ENCODE results near the gene TNFAIP2.

TNFAIP2 gene

DNA sequence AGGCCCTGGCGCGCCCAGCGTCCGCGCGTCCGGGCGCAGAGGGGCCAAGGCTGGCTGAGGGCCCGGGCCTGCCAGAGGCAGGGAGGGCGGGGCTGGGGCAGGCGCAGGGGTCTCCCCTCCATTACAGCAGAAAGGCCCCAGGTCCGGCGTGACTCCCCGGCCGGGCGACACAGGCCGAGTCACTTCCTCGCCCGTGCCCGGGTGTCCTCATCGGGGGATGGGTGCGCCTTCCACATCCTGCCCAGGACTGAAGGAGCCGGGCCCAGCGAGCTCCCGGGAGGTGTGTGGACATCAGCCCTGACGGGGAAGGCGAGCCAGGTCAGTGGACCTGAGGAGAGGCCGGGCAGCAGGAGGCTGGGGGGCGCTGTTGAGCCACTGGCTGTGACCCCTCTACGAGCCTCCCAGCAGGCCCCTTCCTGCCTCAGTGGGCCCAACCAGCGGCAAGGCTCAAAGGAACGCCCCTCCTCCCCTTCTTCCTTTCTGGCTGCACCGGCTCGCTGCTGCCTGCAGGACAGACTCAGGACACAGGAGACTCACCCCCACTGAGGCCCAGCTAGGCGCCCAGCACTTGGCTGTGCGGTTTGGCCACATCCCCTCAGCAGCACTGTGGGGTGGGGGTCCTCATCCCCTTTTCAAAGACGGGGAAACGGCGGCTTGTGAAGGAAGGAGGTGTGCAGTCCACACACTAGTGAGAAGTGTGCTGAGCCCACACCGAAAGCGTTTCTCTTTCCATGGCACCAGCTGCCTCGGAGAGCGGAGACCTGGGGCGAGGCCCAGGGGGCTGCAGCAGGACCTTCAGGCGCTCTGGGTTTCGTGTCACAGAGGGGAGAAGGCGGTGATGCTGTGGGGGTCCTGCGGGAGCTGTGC lies 606 bp downstream of the TNFAIP2 start:
- DNase-seq (ENCODE audit: low read depth in 2 of 2): no peak

DNA sequence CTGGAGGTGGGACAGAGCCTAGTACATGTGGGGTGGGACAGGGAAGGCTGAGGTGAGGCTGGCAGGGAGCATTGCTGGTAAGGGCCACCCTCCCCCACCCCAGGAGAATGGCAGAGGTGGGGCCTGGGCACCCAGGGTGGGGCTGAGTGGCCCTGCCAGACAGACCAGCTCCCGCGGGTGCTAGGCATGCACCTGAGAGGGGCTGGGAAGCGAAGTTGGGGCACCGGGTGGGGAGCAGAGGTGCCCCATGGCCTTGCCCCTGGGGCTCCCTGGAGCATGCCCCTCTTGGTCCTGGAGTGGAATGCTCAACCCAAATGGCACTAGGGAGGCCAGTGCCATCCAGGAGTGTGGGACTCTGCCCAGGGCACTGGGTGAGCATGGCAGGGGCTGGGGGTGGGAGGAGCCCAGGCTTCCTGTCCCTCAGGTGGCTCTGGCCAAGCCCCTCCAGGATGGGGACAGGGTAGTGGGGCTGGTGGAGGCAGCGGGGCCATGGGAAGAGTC lies 1.3 kb downstream of the TNFAIP2 start:
- DNase-seq (ENCODE audit: low read depth in 2 of 2): no peak

DNA sequence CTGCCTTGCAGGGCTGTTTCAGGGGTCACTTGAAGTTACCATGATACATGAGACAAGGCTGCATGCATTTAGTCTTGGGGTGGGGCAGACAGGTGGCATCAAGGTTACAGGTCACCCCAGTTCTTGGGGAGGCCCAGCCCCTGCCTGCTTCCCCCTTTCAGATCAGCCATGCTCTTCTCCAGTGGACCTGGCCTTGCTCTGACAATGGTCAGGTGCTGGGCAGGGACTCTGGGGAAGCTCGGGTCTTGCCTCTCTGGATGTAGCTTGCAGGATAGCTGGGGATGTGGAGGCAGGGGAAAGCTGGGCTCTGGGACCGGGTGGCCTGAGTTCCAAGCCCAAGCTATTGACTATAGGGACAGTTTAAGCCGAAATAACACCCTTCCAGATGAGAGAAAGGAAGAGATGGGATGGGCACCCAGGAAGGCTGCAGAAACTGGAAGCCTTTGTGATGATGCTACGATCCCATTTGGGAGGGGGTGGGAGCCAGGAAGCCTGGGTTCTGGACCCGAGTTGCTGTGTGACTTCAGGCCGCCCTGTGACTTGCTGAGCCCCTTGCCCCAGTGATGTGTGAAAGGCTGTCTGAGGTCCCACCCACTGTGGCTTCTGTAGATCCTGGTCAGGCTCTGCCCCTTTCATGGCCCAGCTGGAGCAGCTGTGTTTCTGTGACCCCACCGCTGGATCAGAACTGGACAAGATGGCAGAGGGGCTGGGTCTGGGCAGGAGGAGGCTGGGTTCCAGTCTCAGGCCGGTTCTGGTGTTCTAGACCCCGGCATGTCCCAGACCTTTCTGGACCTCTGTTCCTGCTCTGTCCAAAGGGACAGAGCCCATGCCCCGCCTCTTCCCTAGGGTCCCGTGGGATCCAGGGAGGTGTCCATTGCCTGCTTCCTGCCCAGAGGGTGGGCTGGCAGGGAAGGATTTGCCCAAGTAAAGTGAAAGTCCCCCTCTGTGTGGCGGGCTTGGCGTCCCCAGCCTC lies 2.1 kb downstream of the TNFAIP2 start:
- DNase-seq (ENCODE audit: low read depth in 2 of 2): no peak

DNA sequence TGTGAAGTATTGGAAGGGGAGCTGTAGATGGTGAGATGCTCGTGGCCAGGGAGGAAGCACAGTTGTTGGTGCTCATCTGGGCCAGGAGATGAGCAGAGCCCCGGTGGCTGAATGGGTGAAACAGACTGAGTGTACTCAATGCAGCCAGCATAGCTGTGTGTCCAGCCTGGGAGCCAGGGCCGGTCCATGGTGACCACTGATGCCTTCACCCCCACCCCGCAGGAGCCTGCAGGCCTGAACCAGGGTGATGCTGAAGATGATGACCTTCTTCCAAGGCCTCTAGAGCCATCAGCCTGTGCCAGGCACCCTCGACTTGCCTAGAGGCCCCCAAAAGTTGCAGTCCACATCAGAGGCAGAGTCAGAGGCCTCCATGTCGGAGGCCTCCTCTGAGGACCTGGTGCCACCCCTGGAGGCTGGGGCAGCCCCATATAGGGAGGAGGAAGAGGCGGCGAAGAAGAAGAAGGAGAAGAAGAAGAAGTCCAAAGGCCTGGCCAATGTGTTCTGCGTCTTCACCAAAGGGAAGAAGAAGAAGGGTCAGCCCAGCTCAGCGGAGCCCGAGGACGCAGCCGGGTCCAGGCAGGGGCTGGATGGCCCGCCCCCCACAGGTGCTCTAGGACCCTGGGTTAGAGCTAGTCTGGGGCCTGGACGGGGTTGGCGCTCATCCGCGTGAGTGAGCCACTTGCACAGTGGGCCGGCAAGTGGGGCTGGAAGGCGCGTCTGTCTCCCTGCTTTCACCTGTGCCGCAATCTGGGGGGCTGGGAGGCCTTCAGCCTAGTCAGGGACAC lies 3.0 kb downstream of the TNFAIP2 start:
- DNase-seq (ENCODE audit: low read depth in 2 of 2): no peak

DNA sequence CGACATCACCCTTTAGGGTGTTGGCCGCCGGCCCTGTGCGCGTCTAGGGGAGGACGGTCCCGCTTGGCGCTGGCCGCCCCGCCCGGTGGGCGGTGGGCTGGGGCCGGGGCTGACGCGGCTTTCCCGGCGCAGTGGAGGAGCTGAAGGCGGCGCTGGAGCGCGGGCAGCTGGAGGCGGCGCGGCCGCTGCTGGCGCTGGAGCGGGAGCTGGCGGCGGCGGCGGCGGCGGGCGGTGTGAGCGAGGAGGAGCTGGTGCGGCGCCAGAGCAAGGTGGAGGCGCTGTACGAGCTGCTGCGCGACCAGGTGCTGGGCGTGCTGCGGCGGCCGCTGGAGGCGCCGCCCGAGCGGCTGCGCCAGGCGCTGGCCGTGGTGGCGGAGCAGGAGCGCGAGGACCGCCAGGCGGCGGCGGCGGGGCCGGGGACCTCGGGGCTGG lies 3.6 kb downstream of the TNFAIP2 start:
- DNase-seq (ENCODE audit: low read depth in 2 of 2): no peak

DNA sequence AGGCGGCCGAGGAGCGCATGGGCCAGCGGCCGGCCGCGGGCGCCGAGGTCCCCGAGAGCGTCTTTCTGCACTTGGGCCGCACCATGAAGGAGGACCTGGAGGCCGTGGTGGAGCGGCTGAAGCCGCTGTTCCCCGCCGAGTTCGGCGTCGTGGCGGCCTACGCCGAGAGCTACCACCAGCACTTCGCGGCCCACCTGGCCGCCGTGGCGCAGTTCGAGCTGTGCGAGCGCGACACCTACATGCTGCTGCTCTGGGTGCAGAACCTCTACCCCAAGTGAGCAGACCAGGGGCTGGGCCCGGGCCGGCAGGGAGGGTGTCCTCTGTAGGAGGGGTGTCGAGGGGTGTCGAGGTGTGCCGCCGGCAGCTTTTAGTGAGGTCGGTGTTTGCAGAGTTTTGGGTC lies 4.1 kb downstream of the TNFAIP2 start:
- no peak for DNase-seq (ENCODE audit: low read depth in 2 of 2)

DNA sequence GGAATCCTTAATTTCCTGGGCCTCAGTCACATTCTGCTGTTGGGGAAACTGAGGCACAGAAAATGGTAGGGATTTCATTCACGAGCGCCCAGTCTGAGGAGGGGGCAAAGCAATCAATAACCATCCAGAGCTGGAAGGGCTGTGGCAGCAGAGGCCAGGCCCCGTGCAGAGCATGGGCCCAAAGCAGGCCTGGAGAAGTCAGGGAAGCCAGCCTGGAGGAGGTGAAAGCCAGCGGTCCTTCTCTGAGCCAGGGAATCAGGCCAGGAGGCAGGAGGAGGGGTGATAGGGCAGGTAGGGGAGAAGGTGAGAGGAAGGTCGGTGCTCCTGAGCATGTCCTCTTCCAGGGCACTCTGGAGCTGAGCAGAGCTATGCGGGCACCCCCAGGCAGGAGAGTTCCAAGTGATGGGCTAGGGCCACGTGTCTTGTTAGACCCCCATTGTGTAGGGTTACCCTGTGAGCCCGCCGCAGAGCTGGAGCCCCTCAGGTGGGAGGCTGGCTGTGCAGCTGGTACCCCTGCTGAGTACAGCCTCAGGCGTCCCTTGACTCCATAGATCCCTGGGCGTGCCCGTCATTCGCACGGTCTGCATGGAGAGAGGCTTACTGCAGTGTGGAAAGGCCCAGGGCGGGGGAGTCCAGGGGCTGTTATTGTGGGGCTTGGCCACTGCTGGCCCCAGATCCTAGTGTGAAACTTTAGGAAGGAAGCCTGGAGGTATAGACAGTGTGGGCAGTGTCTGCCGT lies 4.8 kb downstream of the TNFAIP2 start:
- DNase-seq (ENCODE audit: low read depth in 2 of 2): no peak

DNA sequence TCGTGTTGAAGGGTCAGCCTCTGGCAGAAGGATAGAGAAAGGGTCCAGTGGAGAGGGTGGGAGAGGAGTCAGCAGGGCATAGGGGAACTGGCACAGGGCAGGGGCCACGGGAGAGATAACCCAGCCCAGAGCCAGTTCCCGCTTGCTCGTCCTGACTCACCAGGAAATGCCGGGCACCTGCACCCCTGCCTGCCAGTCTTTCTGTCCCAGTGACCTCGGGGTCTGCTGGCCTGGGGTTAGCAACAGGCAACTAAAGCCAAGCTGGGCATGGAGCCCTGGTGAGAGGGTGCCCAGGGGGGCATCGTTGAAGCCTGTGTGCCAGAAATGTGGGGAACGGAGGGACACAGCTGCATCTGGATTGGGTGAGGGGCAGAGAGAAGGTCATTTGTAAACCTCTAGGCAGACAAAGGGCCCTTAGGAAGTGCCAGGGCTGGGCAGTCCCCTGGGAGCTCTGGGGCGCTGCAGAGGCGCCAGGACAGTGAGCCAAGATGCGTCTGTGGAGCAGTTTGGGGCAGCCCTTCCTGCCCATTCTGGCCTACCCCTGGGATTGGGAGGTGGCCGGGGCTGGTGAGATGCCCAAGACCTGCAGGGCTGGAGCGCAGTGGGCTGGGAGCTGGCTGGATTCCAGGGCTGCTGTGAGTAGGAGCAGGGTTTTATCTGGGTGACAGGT lies 5.5 kb downstream of the TNFAIP2 start:
- DNase-seq (ENCODE audit: low read depth in 2 of 2): no peak

DNA sequence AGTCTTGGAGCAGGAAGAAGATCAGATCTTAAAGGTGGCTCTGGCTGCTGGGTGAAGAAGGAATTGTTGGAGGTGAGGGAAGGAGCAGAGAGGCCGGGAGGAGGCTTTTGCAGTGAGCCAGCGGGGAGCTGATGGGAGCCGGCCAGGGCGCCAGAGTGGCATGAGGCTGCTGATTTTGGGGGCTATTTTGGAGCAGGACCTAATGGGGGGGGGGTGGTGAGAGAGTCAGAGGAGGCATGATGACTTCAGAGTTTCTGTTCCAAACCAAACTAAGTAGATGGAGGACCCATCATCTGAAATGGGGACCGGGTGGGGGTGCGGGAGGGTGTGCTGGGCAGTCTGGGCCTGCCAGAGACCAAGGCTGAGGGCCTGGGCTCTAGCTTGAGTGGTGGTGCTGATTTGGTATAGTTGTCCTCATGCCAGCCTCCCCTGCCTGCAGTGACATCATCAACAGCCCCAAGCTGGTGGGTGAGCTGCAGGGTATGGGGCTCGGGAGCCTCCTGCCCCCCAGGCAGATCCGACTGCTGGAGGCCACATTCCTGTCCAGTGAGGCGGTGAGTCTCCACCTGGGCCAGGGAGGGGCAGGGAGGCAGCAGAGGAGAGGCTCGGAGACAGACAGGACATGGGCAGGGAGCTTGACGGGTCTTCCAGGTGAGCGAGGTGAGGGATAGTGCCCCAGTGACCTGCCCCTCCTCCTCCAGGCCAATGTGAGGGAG lies 6.2 kb downstream of the TNFAIP2 start:
- DNase-seq (ENCODE audit: low read depth in 2 of 2): no peak

DNA sequence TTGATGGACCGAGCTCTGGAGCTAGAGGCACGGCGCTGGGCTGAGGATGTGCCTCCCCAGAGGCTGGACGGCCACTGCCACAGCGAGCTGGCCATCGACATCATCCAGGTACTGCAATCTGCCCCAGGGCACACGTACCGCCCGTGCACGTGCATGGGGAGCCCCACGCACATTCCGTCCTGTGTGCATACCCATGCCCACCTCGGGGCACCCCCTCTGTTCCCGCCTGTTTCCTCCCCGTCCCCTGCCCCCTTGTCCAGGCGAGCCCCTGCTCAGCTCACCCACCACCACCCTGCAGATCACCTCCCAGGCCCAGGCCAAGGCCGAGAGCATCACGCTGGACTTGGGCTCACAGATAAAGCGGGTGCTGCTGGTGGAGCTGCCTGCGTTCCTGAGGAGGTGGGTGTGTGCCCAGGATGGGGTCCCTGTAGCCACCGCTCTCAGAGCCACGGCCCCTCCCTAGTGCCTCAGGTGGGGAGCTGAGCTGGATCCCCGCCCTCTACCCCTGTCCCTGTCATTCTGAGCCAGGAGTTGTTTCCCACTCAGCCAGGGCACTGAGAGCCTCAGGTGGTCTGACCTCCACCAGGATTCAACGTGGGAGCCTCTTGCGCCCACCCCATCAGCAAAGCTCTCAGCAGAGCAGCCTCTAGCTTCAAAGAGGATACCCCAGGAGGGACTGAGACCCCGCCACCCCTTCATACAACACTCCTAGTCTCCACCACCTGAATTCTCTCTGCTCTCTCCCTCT lies 6.9 kb downstream of the TNFAIP2 start:
- DNase-seq (ENCODE audit: low read depth in 2 of 2): no peak

DNA sequence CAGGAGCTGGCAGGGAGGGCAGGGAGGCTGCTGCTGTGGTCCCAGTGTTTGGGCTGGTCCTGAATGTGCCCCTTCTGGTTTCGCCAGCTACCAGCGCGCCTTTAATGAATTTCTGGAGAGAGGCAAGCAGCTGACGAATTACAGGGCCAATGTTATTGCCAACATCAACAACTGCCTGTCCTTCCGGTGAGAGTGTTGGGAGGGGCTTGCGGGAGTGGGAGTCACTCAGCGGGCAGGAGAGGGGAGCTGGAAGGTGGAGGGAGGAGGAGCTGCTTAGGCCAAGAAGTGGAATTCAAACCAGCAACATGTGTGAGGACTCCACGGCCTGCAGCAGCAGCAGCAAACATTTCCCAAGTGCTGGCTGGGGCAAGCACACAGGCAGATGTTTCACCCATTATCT lies 7.7 kb downstream of the TNFAIP2 start:
- no peak for DNase-seq (ENCODE audit: low read depth in 2 of 2)

DNA sequence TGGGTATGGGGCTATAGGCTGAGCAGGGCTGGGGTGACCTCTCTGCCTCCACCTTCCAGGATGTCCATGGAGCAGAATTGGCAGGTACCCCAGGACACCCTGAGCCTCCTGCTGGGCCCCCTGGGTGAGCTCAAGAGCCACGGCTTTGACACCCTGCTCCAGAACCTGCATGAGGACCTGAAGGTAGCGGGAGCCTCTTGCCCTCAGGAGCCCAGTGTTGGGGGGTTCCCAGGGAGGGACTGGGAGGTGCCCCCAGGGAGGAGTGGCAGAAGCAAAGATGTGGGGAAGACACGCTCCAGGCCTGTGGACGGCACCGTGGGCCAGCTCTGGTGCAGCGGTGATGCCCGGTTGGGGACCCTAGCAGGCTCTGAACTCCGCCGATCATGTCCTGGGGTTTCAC lies 8.3 kb downstream of the TNFAIP2 start:
- DNase-seq (ENCODE audit: low read depth in 2 of 2): no peak

DNA sequence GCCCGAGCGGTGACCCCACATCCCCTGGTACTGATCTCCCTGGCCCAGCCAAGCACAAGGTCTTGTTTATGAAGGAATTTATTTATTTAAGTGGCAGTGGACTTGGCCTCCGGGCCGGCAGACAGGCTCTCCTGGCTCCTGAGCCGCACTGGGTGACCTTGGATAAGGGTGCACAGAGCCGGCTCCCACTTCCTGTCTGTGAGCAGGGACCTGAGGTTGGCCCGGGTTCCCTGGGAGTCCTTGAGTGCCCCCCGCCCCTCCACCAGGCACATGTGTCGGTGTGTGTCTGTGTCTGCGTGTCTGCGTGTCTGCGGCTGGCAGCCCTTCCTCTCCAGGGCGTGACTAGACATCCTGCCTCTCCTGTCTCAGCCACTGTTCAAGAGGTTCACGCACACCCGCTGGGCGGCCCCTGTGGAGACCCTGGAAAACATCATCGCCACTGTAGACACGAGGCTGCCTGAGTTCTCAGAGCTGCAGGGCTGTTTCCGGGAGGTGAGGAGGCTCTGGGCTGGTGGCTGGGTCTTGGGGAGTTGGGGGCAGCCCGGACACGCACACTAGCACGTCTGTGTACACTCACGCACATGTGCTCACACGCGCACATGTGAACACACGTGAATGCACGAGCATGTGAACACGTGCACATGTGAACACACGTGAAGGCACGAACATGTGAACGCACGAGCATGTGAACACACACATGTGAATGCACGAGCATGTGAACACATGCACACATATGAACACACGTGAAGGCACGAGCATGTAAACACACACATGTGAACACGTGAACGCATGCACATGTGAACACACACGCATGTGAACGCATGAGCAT lies 9.3 kb downstream of the TNFAIP2 start:
- no peak for DNase-seq (ENCODE audit: low read depth in 2 of 2)

DNA sequence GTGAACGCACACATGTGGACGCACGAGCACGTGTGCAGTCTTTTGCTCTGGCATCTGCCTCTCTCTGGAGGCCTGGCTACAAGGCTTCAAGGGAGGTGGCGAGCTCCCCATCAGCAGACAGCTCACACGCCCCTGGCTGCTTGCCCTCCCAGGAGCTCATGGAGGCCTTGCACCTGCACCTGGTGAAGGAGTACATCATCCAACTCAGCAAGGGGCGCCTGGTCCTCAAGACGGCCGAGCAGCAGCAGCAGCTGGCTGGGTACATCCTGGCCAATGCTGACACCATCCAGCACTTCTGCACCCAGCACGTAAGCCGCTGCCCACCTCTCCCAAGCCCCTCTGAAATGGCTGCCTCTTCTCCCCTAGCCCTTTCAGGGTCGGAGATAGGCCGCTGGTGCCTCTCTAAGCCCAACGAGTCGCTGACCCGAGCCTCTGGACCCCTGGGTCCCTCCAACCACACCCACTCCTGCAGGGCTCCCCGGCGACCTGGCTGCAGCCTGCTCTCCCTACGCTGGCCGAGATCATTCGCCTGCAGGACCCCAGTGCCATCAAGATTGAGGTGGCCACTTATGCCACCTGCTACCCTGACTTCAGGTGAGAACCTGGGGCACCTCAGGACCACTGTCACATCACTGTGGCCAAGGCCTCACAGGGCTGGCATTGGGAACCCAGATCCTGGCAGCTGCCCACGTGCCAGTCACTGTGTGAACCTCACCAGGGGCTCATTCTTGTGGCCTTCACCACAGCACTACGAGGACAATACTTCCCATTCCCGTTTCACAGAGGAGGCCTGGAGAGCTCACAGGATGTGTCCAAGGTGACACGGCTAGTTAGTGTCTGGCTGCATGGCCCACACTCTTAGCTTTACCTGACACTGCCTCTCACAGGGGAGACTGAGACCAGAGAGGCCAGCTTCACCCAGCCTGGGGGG lies 10.2 kb downstream of the TNFAIP2 start:
- DNase-seq (ENCODE audit: low read depth in 2 of 2): no peak

DNA sequence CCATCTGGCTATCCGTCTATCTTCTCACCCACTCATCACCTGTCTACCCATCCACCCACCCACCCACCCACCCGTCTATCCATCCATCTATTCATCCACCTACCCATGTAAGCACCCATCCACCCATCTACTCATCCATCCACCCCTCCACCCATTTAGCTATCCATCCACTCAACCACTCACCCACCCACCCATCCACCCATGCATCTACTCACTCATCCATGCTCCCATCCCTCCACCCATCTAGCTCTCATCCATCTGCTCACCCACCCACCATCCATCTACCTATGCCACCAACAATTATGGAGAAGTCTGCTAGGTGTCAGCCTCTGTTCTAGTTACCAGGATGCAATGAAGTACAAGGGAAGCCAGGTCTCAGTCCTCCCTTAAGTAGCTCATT lies 11.1 kb downstream of the TNFAIP2 start:
- DNase-seq (ENCODE audit: low read depth in 2 of 2): no peak

DNA sequence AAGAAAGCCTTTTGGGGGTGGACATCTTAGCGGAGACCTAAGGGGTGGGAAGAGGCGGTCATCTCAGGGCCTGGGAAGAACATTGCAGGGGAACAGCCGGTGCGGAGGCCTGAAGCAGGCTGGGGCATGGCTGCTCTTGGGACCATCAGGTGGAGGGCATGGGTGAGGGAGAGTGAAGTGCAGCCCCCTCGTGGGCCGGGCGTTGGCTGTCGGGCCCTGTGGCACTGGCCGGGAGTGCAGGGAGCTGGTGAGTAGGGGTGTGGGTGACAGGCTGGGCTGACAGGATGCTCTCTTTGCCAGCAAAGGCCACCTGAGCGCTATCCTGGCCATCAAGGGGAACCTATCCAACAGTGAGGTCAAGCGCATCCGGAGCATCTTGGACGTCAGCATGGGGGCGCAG lies 11.7 kb downstream of the TNFAIP2 start:
- DNase-seq (ENCODE audit: low read depth in 2 of 2): no peak

All from stimulated activated CD8-positive, alpha-beta memory T cell treated with anti-CD3 and anti-CD28 coated beads, Interleukin-7, amount 100 ng/mL, for 1 hour (primary cell).